DMS153 (cell line): ENCODE results near the gene LIG3.
"Not testable (repeated sequence)": the region's sequence is repeated elsewhere in the genome, so short reads cannot be mapped to it uniquely, and the experiment has no call there.

Experiments used
- DNase-seq: peaks from one replicate; lab custom pipeline; 2025; lab: John Stamatoyannopoulos, UW

Gene LIG3

GRCh38 chr17:34999456-34999855 is 19.1 kb downstream of the LIG3 start:
- no peak for DNase-seq

GRCh38 chr17:35000965-35001364 is 20.7 kb downstream of the LIG3 start:
- DNase-seq: not testable (repeated sequence)

- no peak for DNase-seq
These were observed 21.2 kb downstream of the LIG3 start for GRCh38 chr17:35001549-35001948.

GRCh38 chr17:35002876-35003551 is 22.7 kb downstream of the LIG3 start:
- no peak for DNase-seq

- DNase-seq: no peak
These were observed 23.5 kb downstream of the LIG3 start for GRCh38 chr17:35003778-35004177.

- DNase-seq: no peak
These were observed 26.0 kb downstream of the LIG3 start for GRCh38 chr17:35006345-35006744.

GRCh38 chr17:35006961-35007360 is 26.6 kb downstream of the LIG3 start:
- DNase-seq: no peak

- DNase-seq: no peak
These were observed 29.8 kb downstream of the LIG3 start for GRCh38 chr17:35010093-35010492.

GRCh38 chr17:35011671-35012216 is 31.4 kb downstream of the LIG3 start:
- DNase-seq: peak; percentile 42

- DNase-seq: no peak
These were observed 36.1 kb downstream of the LIG3 start for GRCh38 chr17:35016369-35016768.

GRCh38 chr17:35017021-35017420 is 36.7 kb downstream of the LIG3 start:
- DNase-seq: no peak

GRCh38 chr17:35018814-35019213 is 38.5 kb downstream of the LIG3 start:
- no peak for DNase-seq

GRCh38 chr17:35019386-35020179 is 39.3 kb downstream of the LIG3 start:
- no peak for DNase-seq

- no peak for DNase-seq
These were observed 41.4 kb downstream of the LIG3 start for GRCh38 chr17:35021520-35022380.

- peak; percentile 64 for DNase-seq
These were observed 42.3 kb downstream of the LIG3 start for GRCh38 chr17:35022536-35023063.

- no peak for DNase-seq
These were observed 43.2 kb downstream of the LIG3 start for GRCh38 chr17:35023538-35023937.

GRCh38 chr17:35025541-35025940 is 45.2 kb downstream of the LIG3 start:
- no peak for DNase-seq

- DNase-seq: not testable (repeated sequence)
These were observed 47.8 kb downstream of the LIG3 start for GRCh38 chr17:35028097-35028496.

- no peak for DNase-seq
These were observed 48.4 kb downstream of the LIG3 start for GRCh38 chr17:35028531-35029262.

GRCh38 chr17:35030780-35031179 is 50.5 kb downstream of the LIG3 start:
- no peak for DNase-seq

- no peak for DNase-seq
These were observed 58.1 kb downstream of the LIG3 start for GRCh38 chr17:35038453-35038852.
